Kasumi-1 (cell line): ENCODE data around the gene TBC1D12.
A peak's percentile ranks its signal among the peaks of the same experiment; 100 is the strongest.
"Not testable (repeated sequence)": the region's sequence is repeated elsewhere in the genome, so short reads cannot be mapped to it uniquely, and the experiment has no call there.

Source experiments
- DNase-seq, 2 experiments: peaks; one replicate each; lab custom pipeline; 2025; lab: John Stamatoyannopoulos, UW

TBC1D12 gene

DNA sequence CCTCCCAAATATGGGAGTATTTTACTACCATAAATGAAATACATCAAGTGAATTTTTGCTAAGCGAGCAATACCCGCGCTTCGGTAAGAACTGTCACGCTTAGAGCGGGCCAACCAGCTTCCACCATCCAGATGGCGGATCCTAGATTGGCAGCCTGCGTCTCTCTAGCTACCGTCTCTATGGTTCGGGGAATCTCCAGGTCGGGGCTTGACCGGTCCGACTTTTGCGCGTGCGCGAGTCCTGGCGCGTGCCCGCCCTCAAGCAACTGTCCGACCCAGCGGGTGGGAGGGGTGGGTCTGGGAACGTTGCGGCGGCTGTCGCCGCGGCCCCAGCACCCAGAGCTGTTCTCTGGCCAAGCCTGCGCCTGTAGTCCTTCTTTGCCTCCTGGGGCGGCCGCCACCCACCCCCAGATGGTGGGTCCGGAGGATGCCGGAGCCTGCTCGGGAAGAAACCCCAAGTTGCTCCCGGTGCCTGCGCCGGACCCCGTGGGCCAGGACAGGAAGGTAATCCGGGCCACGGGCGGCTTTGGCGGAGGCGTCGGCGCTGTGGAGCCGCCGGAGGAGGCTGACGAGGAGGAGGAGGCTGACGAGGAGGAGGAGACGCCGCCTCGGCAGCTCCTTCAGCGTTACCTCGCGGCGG lies at the start of gene TBC1D12:
TSS of gene TBC1D12 (plus strand) at position 338 of the 639 bp plus-strand sequence. CDS start at position 411, 73 bp downstream.
- DNase-seq = peak; percentile 67 to 70

DNA sequence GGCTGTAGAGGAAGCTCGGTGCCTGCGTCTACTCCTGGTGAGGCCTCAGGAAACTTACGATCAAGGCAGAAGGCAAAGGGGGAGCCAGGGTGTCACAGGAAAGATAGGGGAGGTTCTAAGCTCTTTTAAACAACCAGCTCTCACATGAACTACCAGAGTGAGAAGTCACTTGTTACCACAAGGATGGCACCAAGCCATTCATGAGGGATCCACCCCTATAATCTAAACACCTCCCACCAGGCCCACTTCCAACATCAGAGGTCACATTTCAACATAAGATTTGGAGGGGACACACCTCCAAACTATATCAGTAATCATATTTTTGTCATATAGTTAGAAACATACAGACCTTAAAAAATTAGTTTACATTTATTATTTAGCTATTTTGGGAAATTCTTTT lies 49.0 kb upstream of the TBC1D12 start:
- no peak for DNase-seq

DNA sequence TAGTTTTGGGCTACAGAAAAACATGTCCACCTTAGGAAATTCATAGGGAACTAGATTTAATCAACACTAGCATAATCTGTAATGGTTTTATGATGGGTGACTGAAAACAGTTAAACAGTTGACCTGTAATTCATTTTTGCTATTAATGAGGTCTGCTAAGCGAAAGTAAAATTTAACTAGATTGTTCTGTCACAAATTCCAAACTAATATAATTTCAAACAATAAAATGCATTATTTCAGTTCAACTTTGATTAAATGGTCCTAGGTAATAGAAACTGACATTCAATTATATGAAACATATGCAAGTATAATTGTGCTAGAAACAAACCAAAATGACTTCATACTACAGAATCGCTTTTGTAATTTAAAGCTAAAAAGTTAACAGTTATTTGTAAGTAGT lies 46.5 kb upstream of the TBC1D12 start:
- no peak for DNase-seq

DNA sequence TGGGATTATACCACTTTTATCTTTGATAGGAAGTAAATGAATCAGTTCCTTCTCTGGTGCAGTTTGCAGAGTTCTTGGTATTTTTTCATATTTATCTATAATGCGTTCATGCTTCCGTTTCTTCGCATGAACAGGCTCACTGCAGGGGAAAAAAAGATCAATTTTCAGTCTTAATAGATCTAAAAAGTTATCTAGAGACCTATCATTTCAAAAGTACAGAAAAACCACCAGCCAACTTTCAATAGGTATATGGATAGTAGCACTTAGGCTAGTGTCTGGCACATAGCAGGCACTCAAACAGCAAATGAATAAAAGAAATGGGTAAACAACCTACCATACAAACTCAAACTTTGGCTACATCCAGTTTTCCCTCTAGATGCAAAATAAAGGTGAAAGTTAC lies 45.1 kb upstream of the TBC1D12 start:
- no peak for DNase-seq

DNA sequence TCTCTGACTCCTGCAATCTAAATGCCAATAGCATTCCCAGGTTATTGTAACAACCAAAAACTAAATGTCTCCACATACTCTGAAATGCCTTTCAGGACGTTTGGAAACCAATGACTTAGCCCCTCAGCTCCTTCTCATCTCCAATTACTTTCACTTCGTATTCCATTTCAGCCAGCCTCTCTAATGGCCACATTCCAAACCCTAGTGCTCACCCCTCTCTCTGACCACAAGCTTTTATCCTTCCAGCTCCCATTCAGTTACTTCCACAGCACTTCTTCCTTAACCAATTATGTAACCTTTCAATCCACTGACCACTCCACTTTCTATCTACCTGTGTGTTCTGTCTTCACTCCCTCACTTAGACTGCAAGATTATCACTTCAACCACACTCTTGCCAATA lies 43.9 kb upstream of the TBC1D12 start:
- no peak for DNase-seq

DNA sequence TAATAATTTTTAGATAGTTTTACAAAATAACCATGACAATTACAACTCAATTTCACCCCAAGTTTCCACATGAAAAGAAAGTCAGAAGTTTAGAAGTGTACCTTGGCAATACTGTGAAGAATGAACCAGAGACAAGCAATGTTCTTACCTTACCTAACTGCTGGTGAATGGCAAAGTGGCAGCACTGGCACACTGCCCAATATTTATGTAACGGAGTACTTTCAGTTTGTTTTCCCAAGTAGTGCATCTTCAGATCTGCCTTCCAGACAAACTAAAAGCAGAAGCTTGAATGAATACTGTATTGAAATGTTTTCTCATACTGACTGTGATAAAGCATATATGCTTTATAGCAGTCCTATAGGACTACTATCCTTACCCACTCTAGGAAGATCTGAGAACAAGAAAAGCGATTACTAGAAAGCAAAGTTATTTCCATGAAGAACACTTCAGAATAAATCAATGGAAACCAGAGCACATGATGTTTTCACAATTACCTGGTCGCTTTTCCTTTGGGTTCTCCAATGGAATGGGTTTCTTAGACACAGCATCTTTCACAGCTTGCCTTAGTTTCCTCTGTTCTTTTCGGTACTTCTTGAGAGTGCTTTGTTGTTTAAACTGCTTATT lies 41.1 kb upstream of the TBC1D12 start:
- DNase-seq = peak in 1 of 2 experiments; percentile 32

DNA sequence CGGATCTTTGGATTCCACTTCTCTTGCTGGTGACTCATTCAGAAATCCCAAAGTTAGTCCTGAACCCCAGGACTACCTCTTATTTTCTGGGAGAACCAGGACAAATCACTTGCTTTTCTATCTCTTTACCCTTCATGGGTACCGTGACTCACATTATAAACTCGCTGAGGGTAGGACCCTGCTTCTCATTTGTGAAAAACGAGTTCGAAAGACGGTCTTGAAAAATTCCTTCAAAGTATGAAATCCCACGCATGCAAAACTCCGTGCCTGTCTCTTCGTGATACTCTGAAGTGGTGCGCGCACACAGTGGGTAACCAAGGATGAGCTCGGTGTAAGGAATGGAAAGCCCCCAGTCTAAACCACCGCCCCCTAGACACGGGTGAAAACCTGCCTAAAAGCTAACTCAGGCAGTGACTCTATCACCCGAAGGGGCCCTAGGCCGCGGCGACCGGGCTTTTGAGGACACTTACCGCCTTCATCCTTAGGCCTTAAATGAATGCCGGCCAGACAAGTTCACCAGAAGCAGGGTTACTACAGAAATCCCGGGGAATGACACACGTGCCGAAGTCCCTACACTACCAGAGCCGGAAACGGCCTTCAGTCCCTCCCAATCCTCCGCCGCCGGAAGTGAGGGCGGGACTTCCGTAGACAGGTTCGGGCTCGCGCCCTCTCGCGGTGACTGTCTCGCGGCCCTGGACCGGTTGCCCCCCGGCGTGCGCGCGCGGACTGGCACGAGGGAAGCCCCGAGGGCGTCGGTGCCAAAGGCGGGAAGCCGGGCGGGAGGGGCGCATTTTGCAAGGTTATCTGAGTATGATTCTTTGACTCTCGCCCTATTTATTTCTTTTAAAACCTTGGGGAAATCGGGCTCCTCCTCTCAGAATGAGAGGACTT lies 39.7 kb upstream of the TBC1D12 start, which contains the start of gene NOC3L:
TSS of gene NOC3L (minus strand) at position 580 of the 891 bp plus-strand sequence. CDS start at position 479, 101 bp downstream.
- DNase-seq = peak; percentile 96 to 97

DNA sequence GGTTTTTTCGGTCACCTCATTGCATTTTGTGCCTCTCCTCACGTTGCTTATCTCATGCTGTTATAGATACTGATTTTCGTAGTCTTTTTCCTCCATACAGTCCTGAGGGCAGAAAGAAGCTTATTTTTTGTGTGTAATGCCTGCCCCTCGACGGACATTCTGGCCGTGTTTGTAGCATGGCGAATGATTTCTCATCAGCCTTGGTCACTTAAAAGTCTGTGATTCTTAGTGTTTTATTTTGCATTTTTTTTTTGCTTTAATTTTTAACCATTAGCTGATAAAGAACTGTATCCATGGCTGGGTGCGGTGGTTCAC lies 39.1 kb upstream of the TBC1D12 start:
- no peak for DNase-seq

DNA sequence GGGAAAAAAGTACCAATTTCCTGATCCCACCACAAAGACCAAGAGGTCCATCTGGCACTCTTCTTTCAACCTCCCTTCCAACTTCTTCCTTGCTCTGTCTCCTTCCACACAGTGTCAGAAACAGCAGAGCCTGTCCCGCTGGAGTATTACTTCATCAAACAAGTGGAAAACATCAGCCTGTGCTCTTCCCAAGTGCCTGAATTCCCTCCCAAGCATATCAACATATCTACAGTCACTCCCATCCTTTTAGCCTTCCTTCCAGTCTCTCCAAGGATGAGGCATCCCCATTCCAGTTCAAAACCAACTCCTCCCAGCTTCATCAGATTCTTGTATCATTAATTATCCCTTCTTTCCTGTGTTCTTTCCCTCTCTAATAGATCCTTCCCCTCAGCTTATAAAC lies 37.9 kb upstream of the TBC1D12 start:
- DNase-seq = no peak

DNA sequence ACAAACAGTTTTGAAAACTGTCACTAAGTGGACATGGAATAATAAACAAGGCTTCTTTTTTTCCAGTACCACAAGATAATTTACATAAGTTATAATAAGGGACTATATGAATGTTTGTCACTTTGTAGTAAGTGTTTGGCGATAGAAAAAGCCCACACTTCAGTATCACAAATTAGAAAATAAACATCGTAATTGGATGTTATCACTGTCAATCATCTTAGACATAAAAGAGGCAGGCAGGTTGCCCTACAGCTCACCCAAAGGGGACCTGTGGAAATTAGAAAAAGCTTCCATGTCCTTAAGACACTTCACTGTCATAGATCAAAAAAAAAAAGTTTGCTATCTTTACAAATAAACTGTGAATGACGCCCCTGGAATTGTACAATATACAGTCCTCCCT lies 36.0 kb upstream of the TBC1D12 start:
- no peak for DNase-seq

DNA sequence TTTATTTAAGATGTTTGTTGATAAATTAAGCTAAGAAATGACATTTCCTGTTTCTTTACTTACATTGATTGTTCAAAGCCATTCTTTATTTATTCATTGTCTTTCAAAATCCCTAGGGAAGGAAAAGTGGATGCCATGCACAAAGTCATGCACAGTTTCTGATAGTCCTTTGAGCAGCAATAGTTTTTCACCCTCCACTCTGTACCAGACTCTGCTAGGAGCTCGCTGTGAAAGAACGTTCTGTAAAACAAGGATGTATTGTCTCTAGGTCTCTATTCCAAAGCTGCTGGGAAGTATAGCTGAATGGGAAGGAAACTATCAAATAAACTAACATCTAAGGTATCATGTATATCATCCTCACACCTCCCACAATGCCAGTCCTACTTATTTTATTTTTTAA lies 31.8 kb upstream of the TBC1D12 start:
- DNase-seq = no peak

DNA sequence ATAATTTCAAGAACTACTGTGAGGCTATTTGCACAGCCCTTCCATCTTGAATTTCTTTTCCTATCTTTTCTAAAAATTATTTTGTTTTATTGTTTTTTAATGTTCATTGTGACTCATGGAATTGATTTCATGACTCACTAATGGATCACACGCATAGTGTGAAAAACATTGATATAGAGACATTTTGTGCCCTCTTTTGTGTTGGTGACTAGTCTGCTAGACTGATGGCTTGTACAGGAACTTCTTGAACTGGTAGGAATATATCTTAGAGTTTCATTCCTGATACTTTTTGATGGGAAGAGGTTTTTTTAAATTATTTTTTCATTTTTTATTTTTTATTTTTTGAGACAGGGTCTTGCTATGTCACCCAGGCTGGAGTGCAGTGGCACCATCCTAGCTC lies 27.0 kb upstream of the TBC1D12 start:
- DNase-seq = no peak

DNA sequence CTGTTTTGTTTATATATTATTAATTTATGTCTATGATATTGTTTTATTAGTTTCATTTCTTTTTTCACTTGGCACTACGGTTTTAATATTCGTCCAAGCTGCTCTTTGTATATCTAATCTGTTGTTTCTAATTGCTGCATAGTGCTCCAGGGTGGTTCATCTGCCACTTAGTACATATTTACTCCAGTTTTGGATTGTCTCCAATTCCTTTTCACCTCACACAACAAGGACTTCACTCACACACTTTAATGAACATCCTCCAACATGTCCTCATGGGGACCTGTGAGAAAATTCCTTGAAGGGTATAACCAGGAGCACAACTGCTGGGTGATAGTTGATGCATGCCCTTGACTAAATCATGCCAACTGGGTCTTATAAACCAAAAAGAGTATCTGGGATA lies 25.5 kb upstream of the TBC1D12 start:
- no peak for DNase-seq

DNA sequence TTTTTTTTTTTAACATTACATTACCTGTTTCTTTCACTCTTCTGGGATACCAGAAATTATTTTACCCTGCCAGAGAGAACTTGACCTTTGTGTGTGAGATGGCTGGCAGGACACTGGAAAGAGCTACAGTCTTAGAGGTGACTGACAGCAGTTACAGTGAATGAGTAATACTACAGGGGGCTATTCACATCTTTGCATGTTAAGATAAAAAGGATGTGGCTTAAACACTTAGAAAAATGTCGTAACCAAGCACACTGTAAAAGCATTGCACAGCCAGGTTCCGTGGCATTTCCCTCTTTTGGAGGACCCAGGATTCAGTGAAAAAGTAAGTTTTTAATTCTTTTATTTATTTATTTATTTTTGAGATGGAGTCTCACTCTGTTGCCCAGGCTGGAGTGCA lies 18.8 kb upstream of the TBC1D12 start:
- no peak for DNase-seq

DNA sequence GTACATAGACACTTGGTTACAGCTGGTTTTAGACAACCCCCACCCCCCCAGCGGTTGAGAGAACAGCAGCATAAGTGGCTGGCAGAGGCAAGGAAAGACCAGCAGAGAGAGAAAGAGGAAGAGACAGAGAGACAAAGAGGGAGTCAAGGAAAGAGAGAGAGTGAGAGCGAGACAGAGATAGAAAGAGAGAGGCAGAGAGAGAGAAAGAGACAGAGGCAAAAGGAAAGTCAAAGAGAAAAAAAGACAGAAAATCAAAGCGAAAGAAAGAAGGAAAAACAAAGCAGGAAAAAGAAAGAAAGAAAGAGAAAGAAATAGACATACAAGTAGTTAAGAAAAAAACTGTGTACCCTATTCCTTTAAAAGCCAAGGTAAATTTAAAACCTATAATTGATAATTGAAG lies 16.6 kb upstream of the TBC1D12 start:
- not testable (repeated sequence) for DNase-seq

DNA sequence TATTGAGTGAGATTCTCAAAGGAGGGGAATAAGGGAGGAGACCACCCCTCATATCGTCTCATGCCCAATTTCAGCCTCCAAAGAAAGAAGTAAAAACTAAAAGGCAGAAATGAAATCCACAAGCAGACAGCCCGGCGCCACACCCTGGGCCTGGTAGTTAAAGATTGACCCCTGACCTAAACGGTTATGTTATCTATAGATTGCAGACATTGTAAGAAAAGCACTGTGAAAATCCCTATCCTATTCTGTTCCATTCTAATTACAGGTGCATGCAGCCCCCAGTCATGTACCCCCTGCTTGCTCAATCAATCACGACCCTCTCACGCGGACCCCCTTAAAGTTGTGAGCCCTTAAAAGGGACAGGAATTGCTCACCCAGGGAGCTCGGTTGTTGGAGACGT lies 10.2 kb upstream of the TBC1D12 start:
- not testable (repeated sequence) for DNase-seq

DNA sequence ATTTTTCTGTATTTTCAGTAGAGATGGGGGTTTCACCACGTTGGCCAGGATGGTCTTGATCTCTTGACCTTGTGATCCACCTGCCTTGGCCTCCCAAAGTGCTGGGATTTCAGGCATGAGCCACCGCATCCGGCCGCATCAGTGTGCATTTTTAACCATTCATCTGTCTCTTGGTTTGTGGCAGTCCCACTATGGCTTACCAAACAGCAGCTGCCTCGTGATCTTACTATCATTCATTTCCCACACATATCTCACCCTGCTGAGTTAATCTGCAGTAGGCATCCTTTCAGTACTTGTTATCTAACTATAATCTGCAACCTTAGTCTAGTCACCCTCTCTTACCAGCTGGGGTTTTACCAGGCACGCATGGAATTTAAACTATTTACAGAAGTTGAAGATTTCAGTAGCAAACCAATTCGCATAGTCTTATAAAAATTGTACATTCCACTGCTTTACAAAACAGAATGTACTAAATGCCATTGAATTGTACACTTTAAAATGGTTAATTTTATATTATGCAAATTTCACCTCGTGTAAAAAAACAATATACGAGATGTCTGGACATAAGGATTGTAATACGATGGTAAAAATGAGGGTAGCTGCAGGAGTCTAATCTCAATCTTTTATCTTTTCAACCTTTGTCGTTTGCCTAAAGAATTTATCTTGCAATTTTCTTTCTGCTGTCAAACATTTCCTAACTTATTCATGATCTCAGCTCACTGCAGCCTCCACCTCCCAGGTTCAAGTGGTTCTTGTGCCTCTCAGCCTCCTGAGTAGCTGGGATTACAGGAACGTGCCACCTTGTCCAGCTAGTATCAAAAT lies 4.6 kb upstream of the TBC1D12 start:
- no peak for DNase-seq

DNA sequence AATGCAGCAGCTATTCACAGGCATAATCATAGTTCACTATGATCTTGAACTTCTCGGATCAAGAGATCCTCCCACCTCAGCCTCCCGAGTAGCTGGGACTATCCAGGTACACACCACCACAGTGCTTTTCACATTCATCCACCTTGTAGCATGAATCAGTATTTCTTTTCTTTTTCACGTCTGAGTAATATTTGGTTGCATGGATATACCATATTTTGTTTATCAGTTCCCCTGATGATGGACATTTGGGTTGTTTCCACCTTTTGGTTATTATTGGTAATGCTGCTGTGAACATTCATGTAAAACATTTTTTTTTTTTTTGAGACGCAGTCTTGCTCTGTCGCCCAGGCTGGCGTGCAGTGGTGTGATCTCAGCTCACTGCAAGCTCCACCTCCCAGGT lies 3.6 kb upstream of the TBC1D12 start:
- no peak for DNase-seq

DNA sequence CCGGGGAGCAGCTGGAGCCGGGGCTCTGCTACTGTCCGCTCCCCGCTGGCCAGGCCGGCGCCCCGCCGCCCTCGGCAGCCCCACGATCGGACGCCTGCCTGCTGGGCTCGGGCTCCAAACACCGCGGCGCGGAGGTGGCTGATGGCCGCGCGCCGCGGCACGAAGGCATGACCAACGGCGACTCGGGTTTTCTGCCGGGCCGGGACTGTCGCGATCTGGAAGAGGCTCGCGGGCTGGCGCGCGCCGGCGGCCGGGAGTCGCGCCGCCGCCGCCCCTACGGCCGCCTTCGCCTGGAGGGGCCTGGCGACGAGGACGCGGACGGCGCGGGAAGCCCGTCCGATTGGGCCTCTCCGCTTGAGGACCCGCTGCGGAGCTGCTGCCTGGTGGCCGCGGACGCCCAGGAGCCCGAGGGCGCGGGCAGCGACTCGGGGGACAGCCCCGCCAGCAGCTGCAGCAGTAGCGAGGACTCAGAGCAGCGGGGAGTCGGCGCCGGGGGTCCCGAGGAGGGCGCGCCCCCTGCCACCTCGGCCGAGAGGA lies 570 bp downstream of the TBC1D12 start:
- DNase-seq = no peak

DNA sequence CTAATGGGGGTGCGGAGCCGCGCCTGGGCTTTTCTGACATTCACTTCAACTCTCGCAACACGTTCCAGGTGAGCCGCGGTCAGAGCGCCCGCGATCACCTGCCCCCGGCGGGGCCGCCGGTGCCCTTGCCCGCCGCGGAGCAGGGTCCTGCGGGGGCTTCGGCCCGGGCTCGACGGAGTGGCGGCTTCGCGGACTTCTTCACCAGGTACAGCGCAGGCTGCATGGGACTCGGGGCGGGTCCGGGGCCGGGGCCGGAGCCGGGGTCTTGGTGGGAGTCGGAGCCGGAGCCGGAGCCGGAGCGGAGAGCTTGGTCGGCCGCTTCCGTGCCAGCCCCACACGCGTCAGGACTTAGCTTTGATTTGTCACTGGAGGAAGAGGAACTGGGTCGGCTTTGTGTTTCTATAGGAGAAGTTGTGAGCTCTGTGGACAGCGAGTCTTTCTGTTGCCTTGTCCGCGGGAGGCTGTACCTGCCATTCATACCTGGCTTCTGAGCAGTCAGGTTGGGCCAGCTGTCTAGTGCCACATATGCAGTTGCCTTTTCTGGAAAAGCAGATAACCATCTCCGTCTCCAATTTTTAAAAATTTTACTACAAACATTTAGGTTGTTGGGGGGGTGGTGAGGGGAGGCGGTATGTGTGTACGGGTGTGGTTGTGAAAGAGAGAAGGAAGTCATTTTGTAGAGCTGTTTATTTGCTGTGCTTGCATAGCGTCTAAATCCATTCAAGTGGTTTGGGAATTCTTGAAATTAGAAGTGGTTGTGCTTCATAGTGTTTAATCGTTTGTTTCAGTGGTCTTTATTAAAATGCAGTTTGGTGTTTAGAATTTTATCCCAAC lies 1.3 kb downstream of the TBC1D12 start:
- peak; percentile 75 to 81 for DNase-seq

DNA sequence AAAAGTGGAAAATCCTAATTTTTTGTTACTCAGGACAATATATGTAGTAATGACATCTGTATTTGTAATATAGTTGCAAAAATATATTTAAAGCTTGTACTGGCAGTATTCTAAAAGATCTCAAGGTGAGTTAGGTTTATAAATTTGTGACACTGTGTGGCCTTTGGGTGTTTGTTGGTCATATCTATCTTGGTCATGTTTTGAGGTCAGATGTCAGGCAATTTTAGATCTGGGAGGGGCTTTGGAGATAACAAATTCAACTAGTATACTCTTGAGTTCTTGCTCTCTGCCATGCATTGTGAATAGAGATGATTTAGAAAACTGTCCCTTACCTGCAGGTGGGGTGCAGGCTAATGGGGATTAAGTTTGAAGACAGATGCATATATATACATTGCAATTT lies 3.1 kb downstream of the TBC1D12 start:
- DNase-seq = no peak
